ENCODE data around the gene B3GNT8.
"Not testable (repeated sequence)": the region's sequence is repeated elsewhere in the genome, so short reads cannot be mapped to it uniquely, and the experiment has no call there.

The B3GNT8 gene

GRCh38 chr19:41436674-41436951 lies 9.4 kb upstream of the B3GNT8 start:
- no peak for DNase-seq (ENCODE audit: low read depth in 2 of 2)

GRCh38 chr19:41435936-41436673 lies 8.9 kb upstream of the B3GNT8 start:
- DNase-seq (ENCODE audit: low read depth in 2 of 2): no peak

GRCh38 chr19:41435376-41435775 lies 8.2 kb upstream of the B3GNT8 start:
- DNase-seq (ENCODE audit: low read depth in 2 of 2): not testable (repeated sequence)

- DNase-seq (ENCODE audit: low read depth in 2 of 2): no peak
Observed at GRCh38 chr19:41434450-41434849, 7.3 kb upstream of the B3GNT8 start.

- no peak for DNase-seq (ENCODE audit: low read depth in 2 of 2)
Observed at GRCh38 chr19:41433171-41433570, 6.0 kb upstream of the B3GNT8 start.

- no peak for DNase-seq (ENCODE audit: low read depth in 2 of 2)
Observed at GRCh38 chr19:41431426-41432386, 4.5 kb upstream of the B3GNT8 start.

- no peak for DNase-seq (ENCODE audit: low read depth in 2 of 2)
Observed at GRCh38 chr19:41430922-41431321, 3.7 kb upstream of the B3GNT8 start.

GRCh38 chr19:41428481-41428859 lies 1.3 kb upstream of the B3GNT8 start:
- DNase-seq (ENCODE audit: low read depth in 2 of 2): no peak

GRCh38 chr19:41427647-41428480 lies 690 bp upstream of the B3GNT8 start:
- DNase-seq (ENCODE audit: low read depth in 2 of 2): no peak

- DNase-seq (ENCODE audit: low read depth in 2 of 2): no peak
Observed at GRCh38 chr19:41426116-41426841, 895 bp downstream of the B3GNT8 start.

- no peak for DNase-seq (ENCODE audit: low read depth in 2 of 2)
Observed at GRCh38 chr19:41425174-41426115, 1.7 kb downstream of the B3GNT8 start.

GRCh38 chr19:41424335-41425173 lies 2.6 kb downstream of the B3GNT8 start:
- no peak for DNase-seq (ENCODE audit: low read depth in 2 of 2)

GRCh38 chr19:41422955-41423354 lies 4.2 kb downstream of the B3GNT8 start:
- DNase-seq (ENCODE audit: low read depth in 2 of 2): no peak

GRCh38 chr19:41422456-41422855 lies 4.7 kb downstream of the B3GNT8 start:
- DNase-seq (ENCODE audit: low read depth in 2 of 2): no peak

- DNase-seq (ENCODE audit: low read depth in 2 of 2): no peak
Observed at GRCh38 chr19:41421973-41422372, 5.2 kb downstream of the B3GNT8 start.

- no peak for DNase-seq (ENCODE audit: low read depth in 2 of 2)
Observed at GRCh38 chr19:41421314-41421713, 5.9 kb downstream of the B3GNT8 start.

- no peak for DNase-seq (ENCODE audit: low read depth in 2 of 2)
Observed at GRCh38 chr19:41420101-41420880, 6.9 kb downstream of the B3GNT8 start.

- no peak for DNase-seq (ENCODE audit: low read depth in 2 of 2)
Observed at GRCh38 chr19:41416194-41416674, 10.9 kb downstream of the B3GNT8 start.
